HepG2 (cell line): ENCODE measurements around the gene YLPM1. TPM values are rescaled to one million over a fixed set of nuclear protein-coding genes. Genes with fewer than 3 reads are reported as not detected.

Experiments used
- ATAC-seq: fragments of 200-7000 bp; cut with Tn5 transposase; 3 replicates; pipeline ENCODE4 v1.9.1; 2020; ENCODE audit warnings: mild to moderate bottlenecking, moderate library complexity
- BruUV-seq: library from RNA; stranded (reverse); fragments of 400-500 nt; replicated peaks from 2 replicates; lab custom pipeline; 2021; lab: Mats Ljungman, UMichigan
- CTCF ChIA-PET: fragments of 300-600 bp; formaldehyde crosslinking; extraction: SDS; loops from one replicate; lab custom pipeline; 2021; ENCODE audit warnings: low total read pairs, inconsistent platforms, low intra/inter-chr PET ratio; lab: Yijun Ruan, JAX
- POLR2A ChIA-PET: fragments of 350-600 bp; sonication (Branson Sonifier 250); formaldehyde crosslinking; loops from one replicate; lab custom pipeline; 2020; ENCODE audit warnings: antibody characterized with exemption, inconsistent platforms; lab: Yijun Ruan, JAX
- DNase-seq: peaks from one replicate; pipeline ENCODE4 v3.0.0-alpha.2; 2015; ENCODE audit warnings: low spot score
- FAIRE-seq: peaks from 3 replicates; lab custom pipeline; 2011; peaks lifted over from hg19 to GRCh38; lab: Jason Lieb, UNC
- H2AFZ ChIP-seq: one replicate; pipeline ENCODE4 v1.6.1; 2011; ENCODE audit warnings: low read length, inconsistent platforms
- H3K27ac ChIP-seq: fragments of 300-600 bp; 3 replicates; pipeline ENCODE4 v1.8.0; 2011; ENCODE audit warnings: mixed run types, mild to moderate bottlenecking, mixed read lengths, low read length, inconsistent platforms; ENCODE audit not compliant: insufficient read depth; ENCODE audit errors: extremely low read length
- H3K27me3 ChIP-seq, 2 experiments: fragments of 200-600 bp in 1 of 2; 2 replicates in 1 of 2; 3 replicates in 1 of 2; pipeline versions ENCODE4 v1.6.0 to v1.8.0; 2011; ENCODE audit warnings: low read length in 2 of 2, mild to moderate bottlenecking in 2 of 2, moderate library complexity in 2 of 2, inconsistent platforms in 1 of 2; ENCODE audit not compliant: insufficient read depth in 2 of 2, control insufficient read depth in 1 of 2
- H3K36me3 ChIP-seq, 2 experiments: fragments of 200-600 bp in 1 of 2; replicated peaks in 1 of 2; 2 replicates in 1 of 2; 3 replicates in 1 of 2; pipeline versions ENCODE4 v1.5.1 to v1.8.0; 2011; ENCODE audit warnings: low read length in 2 of 2, inconsistent platforms in 1 of 2; ENCODE audit not compliant: insufficient read depth in 2 of 2, control insufficient read depth in 1 of 2
- H3K4me1 ChIP-seq: 2 replicates; pipeline ENCODE4 v1.5.1; 2012; ENCODE audit warnings: low read length, inconsistent platforms; ENCODE audit not compliant: insufficient read depth
- H3K4me2 ChIP-seq: 2 replicates; pipeline ENCODE4 v1.6.0; 2011; ENCODE audit warnings: low read depth, low read length, inconsistent platforms
- H3K4me3 ChIP-seq, 3 experiments: fragments of 200-600 bp in 1 of 3; sonication (generic), shearing (Covaris generic) in 1 of 3; replicated peaks in 1 of 3; 2 replicates each; pipeline ENCODE4 v1.5.1; 2011 to 2016; ENCODE audit warnings: low read length in 3 of 3, inconsistent platforms in 2 of 3, low read depth in 2 of 3, mild to moderate bottlenecking in 2 of 3, control low read depth in 1 of 3, mixed read lengths in 1 of 3; ENCODE audit not compliant: insufficient read depth in 1 of 3
- H3K79me2 ChIP-seq: one replicate; pipeline ENCODE4 v1.6.1; 2011; ENCODE audit warnings: low read length, inconsistent platforms; ENCODE audit not compliant: insufficient read depth
- H3K9ac ChIP-seq: 2 replicates; pipeline ENCODE4 v1.6.0; 2011; ENCODE audit warnings: mild to moderate bottlenecking, low read depth, low read length, inconsistent platforms; ENCODE audit not compliant: insufficient read depth
- H3K9me3 ChIP-seq: 2 replicates; pipeline ENCODE4 v1.5.1; 2012; ENCODE audit warnings: mild to moderate bottlenecking, low read length
- H4K20me1 ChIP-seq: 2 replicates; pipeline ENCODE4 v1.6.0; 2011; ENCODE audit warnings: inconsistent platforms, mild to moderate bottlenecking, low read length, moderate library complexity; ENCODE audit not compliant: insufficient read depth
- ARNT ChIP-seq: fragments of 450-650 bp; IDR thresholded peaks from 2 replicates; pipeline ENCODE4 v1.6.1; 2017
- FOXC1 ChIP-seq: sonication (generic); formaldehyde crosslinking; IDR thresholded peaks from 2 replicates; pipeline ENCODE4 v1.8.0; 2022; ENCODE audit warnings: mild to moderate bottlenecking, missing genetic modification reagents, borderline replicate concordance
- KDM1A ChIP-seq: IDR thresholded peaks from 2 replicates; pipeline ENCODE4 v1.6.1; 2016; ENCODE audit warnings: missing compliant biosample characterization
- KMT2B ChIP-seq: IDR thresholded peaks from 2 replicates; pipeline ENCODE4 v1.6.1; 2016; ENCODE audit warnings: missing genetic modification reagents, missing compliant biosample characterization
- MAFK ChIP-seq, 2 experiments: IDR thresholded peaks in 1 of 2; conservative IDR thresholded peaks in 1 of 2; 2 replicates each; pipeline ENCODE4 v1.6.1; 2011; ENCODE audit warnings: improper control_type of control experiment in 2 of 2, low read length in 2 of 2
- MBD4 ChIP-seq: IDR thresholded peaks from 2 replicates; pipeline ENCODE4 v1.6.1; 2012; ENCODE audit warnings: low read length, inconsistent platforms, borderline replicate concordance
- MYC ChIP-seq: sonication (generic); formaldehyde crosslinking; IDR thresholded peaks from 2 replicates; pipeline ENCODE4 v1.9.0; 2021; ENCODE audit warnings: missing genetic modification reagents, borderline replicate concordance
- NCOA5 ChIP-seq: sonication (generic); formaldehyde crosslinking; IDR thresholded peaks from 2 replicates; pipeline ENCODE4 v1.4.0; 2020; ENCODE audit warnings: missing genetic modification reagents
- RBAK ChIP-seq: sonication (generic); formaldehyde crosslinking; IDR thresholded peaks from 2 replicates; pipeline ENCODE4 v1.5.1; 2020; ENCODE audit warnings: mild to moderate bottlenecking, missing genetic modification reagents
- RNF2 ChIP-seq: fragments of 450-650 bp; conservative IDR thresholded peaks from 2 replicates; pipeline ENCODE4 v1.6.1; 2016; ENCODE audit warnings: low read depth
- TOE1 ChIP-seq: sonication (generic); formaldehyde crosslinking; IDR thresholded peaks from 2 replicates; pipeline ENCODE4 v1.4.0; 2020; ENCODE audit warnings: mild to moderate bottlenecking, missing genetic modification reagents
- TRAFD1 ChIP-seq: sonication (generic); formaldehyde crosslinking; IDR thresholded peaks from 2 replicates; pipeline ENCODE4 v1.5.1; 2020; ENCODE audit warnings: missing genetic modification reagents, mild to moderate bottlenecking, borderline replicate concordance
- ZBTB44 ChIP-seq: sonication (generic); formaldehyde crosslinking; IDR thresholded peaks from 2 replicates; pipeline ENCODE4 v1.4.0; 2020; ENCODE audit warnings: missing genetic modification reagents
- ZKSCAN8 ChIP-seq: IDR thresholded peaks from 2 replicates; pipeline ENCODE4 v1.6.1; 2016; ENCODE audit warnings: borderline replicate concordance, missing genetic modification reagents, missing compliant biosample characterization
- ZNF775 ChIP-seq: sonication (generic); formaldehyde crosslinking; IDR thresholded peaks from 2 replicates; pipeline ENCODE4 v1.4.0; 2020; ENCODE audit warnings: missing genetic modification reagents, mild to moderate bottlenecking, moderate library complexity, borderline replicate concordance
- ZNF776 ChIP-seq: sonication (generic); formaldehyde crosslinking; IDR thresholded peaks from 2 replicates; pipeline ENCODE4 v1.4.0; 2020; ENCODE audit warnings: mild to moderate bottlenecking, missing genetic modification reagents
- ZNF83 ChIP-seq: sonication (generic); formaldehyde crosslinking; IDR thresholded peaks from 2 replicates; pipeline ENCODE4 v1.4.0; 2020; ENCODE audit warnings: missing genetic modification reagents, mild to moderate bottlenecking, borderline replicate concordance
- WGBS: methylation state at CpG from one replicate; pipeline ENCODE4 v1.1.6; 2017; ENCODE audit warnings: low lambda C conversion rate; 5-methylcytosine and 5-hydroxymethylcytosine counted together
- in situ Hi-C: cut with HindIII; loops from 2 replicates; pipeline ENCODE4 v1.10.0; 2017; ENCODE audit warnings: low pct_unique_long_range_greater_than_20kb; ENCODE audit not compliant: extremely low pct_ligation_motif_present
- intact Hi-C: fragments of 100-400 bp; cut with micrococcal nuclease; formaldehyde crosslinking; loops from one replicate; pipeline ENCODE4 v1.10.0; 2022; ENCODE audit not compliant: unreplicated experiment
- polyA plus RNA-seq, 8 experiments: library from polyadenylated mRNA; depleted of rRNA in 3 of 8; stranded (reverse) in 7 of 8; unstranded in 1 of 8; fragments of >200 nt; fragmentation: Illumina TruSeq in 4 of 8; extraction: Trizol in 4 of 8; gene quantifications; 2 replicates each; pipeline versions ENCODE4 v1.2.1 to v1.2.3, GENCODE V29; 2011 to 2016; ENCODE audit warnings: low read depth in 4 of 8, missing spikeins in 1 of 8, mixed read lengths in 1 of 8; ENCODE audit not compliant: insufficient read depth in 1 of 8
- total RNA-seq, 5 experiments: library from RNA; depleted of rRNA; stranded (reverse); fragments of >200 nt; fragmentation: Illumina TruSeq; extraction: Trizol; gene quantifications; 2 replicates each; pipeline ENCODE4 v1.2.3, GENCODE V29; 2016; ENCODE audit warnings: low read depth in 1 of 5
- TF ChIP-seq, protein P1 (sequence below): sonication (generic); formaldehyde crosslinking; IDR thresholded peaks from 2 replicates; pipeline ENCODE4 v1.4.0; 2020; ENCODE audit warnings: missing genetic modification reagents; ENCODE audit errors: not compliant biosample characterization

The YLPM1 gene
- total and polyA plus RNA-seq, 2 of the 13 experiments (the other 11 are each of a cell fraction or from before 2014, with no cell fraction given), result 6.7 to 21.9 TPM

DNA sequence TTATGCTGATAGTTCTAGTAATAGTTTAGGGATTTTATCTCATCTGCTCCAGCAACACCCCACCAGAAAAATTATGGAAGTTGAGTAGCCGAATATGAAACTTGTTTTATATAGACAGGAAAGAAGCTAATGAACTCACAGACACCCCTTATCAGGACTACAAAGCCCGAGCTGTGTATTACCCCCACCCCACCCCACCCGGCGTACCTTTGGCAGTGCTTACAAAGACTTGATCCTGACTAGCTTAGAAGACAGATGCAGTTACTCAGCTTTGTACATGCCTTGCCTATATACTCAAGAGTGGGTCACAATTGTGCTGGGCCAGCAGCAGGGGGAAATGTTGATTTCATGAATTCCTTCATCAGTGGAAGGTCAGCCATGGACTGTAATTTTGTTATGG, 90.5 kb downstream of the YLPM1 start:
- Histone ChIP-seq H3K4me2 (no peak overlapping the region), H3K27me3 (no peaks in the 10 kb centered on the region), H3K27ac (no peak overlapping the region), H3K4me1 (no peaks in the 10 kb centered on the region), H3K4me3 (no peak overlapping the region), H3K79me2 (no peaks in the 10 kb centered on the region), H3K9me3 (no peaks in the 10 kb centered on the region), H2AFZ (no peak overlapping the region), H3K36me3 (no peaks in the 10 kb centered on the region; a peak in 1 of 5 replicates), H4K20me1 (no peaks in the 10 kb centered on the region), H3K9ac (no peak overlapping the region)
- WGBS, result 84% methylated on average over 4 of the region's 4 CpGs
- ChIA-PET POLR2A (no interaction called here), CTCF (no interaction called here)
- in situ Hi-C loops, result no loop called here
- DNase-seq (no peak), ATAC-seq (no peak), FAIRE-seq (no peak)
- intact Hi-C loops, result no loop called here
- BruUV-seq, result no TSS peak
- TF ChIP-seq NCOA5 (CRISPR knock-in tag), result no peak
- TF ChIP-seq ZNF775, result no peak
- no peak for TF ChIP-seq RNF2
- no peak for TF ChIP-seq ZNF83 (CRISPR knock-in tag)
- no peak for TF ChIP-seq MYC (CRISPR knock-in tag)
- no peak for TF ChIP-seq FOXC1 (CRISPR knock-in tag)
- no peak for TF ChIP-seq MAFK (conservative IDR thresholded peaks at IDR 0.05 in 1 of 2, IDR thresholded peaks at IDR 0.05 in 1 of 2; ENCODE audit: low read length in 2 of 2)

GRCh38 chr14:74855021-74855420, 91.9 kb downstream of the YLPM1 start:
- H3K9ac ChIP-seq, result no peak overlapping the region
- H4K20me1 ChIP-seq, result no peaks in the 10 kb centered on the region
- ChIA-PET CTCF (no interaction called here), POLR2A (no interaction called here)
- no peak for DNase-seq
- H3K27me3 ChIP-seq, result no peaks in the 10 kb centered on the region
- H3K9me3 ChIP-seq, result no peaks in the 10 kb centered on the region
- H3K4me3 ChIP-seq, result no peak overlapping the region
- no peak overlapping the region for H2AFZ ChIP-seq
- 84% methylated on average over 7 of the region's 7 CpGs for WGBS
- no peaks in the 10 kb centered on the region; a peak in 1 of 5 replicates for H3K36me3 ChIP-seq
- H3K4me2 ChIP-seq, result no peak overlapping the region
- ATAC-seq, result no peak
- no TSS peak for BruUV-seq
- H3K4me1 ChIP-seq, result no peaks in the 10 kb centered on the region
- intact Hi-C loops, result no loop called here
- no peaks in the 10 kb centered on the region for H3K79me2 ChIP-seq
- FAIRE-seq, result no peak
- in situ Hi-C loops, result no loop called here
- no peak overlapping the region for H3K27ac ChIP-seq
- TF ChIP-seq TRAFD1 (CRISPR knock-in tag) (no peak), ARNT (no peak), KDM1A (CRISPR knock-in tag) (no peak), KMT2B (CRISPR knock-in tag) (no peak), ZNF776 (CRISPR knock-in tag) (no peak), ZBTB44 (CRISPR knock-in tag) (no peak), RBAK (CRISPR knock-in tag) (no peak), MBD4 (no peak), TOE1 (CRISPR knock-in tag) (no peak), ZKSCAN8 (CRISPR knock-in tag) (no peak)
- TF ChIP-seq, protein P1, sequence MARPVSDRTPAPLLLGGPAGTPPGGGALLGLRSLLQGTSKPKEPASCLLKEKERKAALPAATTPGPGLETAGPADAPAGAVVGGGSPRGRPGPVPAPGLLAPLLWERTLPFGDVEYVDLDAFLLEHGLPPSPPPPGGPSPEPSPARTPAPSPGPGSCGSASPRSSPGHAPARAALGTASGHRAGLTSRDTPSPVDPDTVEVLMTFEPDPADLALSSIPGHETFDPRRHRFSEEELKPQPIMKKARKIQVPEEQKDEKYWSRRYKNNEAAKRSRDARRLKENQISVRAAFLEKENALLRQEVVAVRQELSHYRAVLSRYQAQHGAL (CRISPR knock-in tag), result no peak
